GM18517 (cell line): ENCODE results near the gene CAVIN3.

Experiments
- ATAC-seq: cut with Tn5 transposase; IDR thresholded peaks from one replicate; pipeline ENCODE4 v1.9.1; 2021; ENCODE audit warnings: mild to moderate bottlenecking, moderate library complexity; ENCODE audit not compliant: unreplicated experiment

Gene CAVIN3

GRCh38 chr11:6271598-6271997, 48.7 kb downstream of the CAVIN3 start:
- no peak for ATAC-seq

- ATAC-seq = no peak
Observed at GRCh38 chr11:6270584-6271246, 49.6 kb downstream of the CAVIN3 start.

- ATAC-seq = no peak
Observed at GRCh38 chr11:6269994-6270393, 50.3 kb downstream of the CAVIN3 start.
